Esophagus muscularis mucosa (tissue), 4 donors: Measurements from ENCODE around the gene PBX3. TPM values are rescaled to one million over a fixed set of nuclear protein-coding genes. Genes with fewer than 3 reads are reported as not detected.
"Not testable (repeated sequence)": the region's sequence is repeated elsewhere in the genome, so short reads cannot be mapped to it uniquely, and the experiment has no call there.

Experiments used
- DNase-seq: peaks from one replicate; pipeline ENCODE4 v3.0.0-alpha.2; 2017; ENCODE audit errors: extremely low spot score
- H3K27ac ChIP-seq, 4 donors: fragments of 200-600 bp; sonication (generic); replicated peaks in 1 of 4; 1 replicate in 3 of 4; 2 replicates in 1 of 4; pipeline ENCODE4 v1.5.1; 2016 to 2019; ENCODE audit warnings: mild to moderate bottlenecking in 1 of 4
- H3K27me3 ChIP-seq, 4 donors: fragments of 200-600 bp; sonication (generic); one replicate each; pipeline versions ENCODE4 v1.5.1 to v1.6.0; 2016 to 2019
- H3K36me3 ChIP-seq, 4 donors: fragments of 200-600 bp; sonication (generic); one replicate each; pipeline ENCODE4 v1.5.1; 2016 to 2019
- H3K4me1 ChIP-seq, 4 donors: fragments of 200-600 bp; sonication (generic); one replicate each; pipeline ENCODE4 v1.5.1; 2016 to 2019
- H3K4me3 ChIP-seq, 4 donors: fragments of 200-600 bp; sonication (generic); 1 replicate in 2 of 4; 2 replicates in 2 of 4; pipeline ENCODE4 v1.5.1; 2016 to 2019; ENCODE audit warnings: mild to moderate bottlenecking in 4 of 4, moderate library complexity in 1 of 4
- H3K9me3 ChIP-seq, 4 donors: fragments of 200-600 bp; sonication (generic); 1 replicate in 3 of 4; 2 replicates in 1 of 4; pipeline ENCODE4 v1.5.1; 2016 to 2019
- EP300 ChIP-seq: sonication (generic); formaldehyde crosslinking; IDR thresholded peaks from one replicate; pipeline ENCODE4 v1.6.1; 2017; ENCODE audit warnings: antibody characterized with exemption
- POLR2A ChIP-seq: fragments of 450-650 bp; IDR thresholded peaks from one replicate; pipeline ENCODE4 v1.6.1; 2017; ENCODE audit warnings: antibody characterized with exemption, moderate library complexity, mild to moderate bottlenecking, low read depth
- POLR2AphosphoS5 ChIP-seq, 2 donors: sonication (generic); formaldehyde crosslinking; IDR thresholded peaks; one replicate each; pipeline ENCODE4 v1.6.1; 2017; ENCODE audit warnings: antibody characterized with exemption in 2 of 2
- WGBS: methylation state at CpG from one replicate; pipeline ENCODE4 v1.1.5; 2018; 5-methylcytosine and 5-hydroxymethylcytosine counted together
- intact Hi-C: fragments of 100-400 bp; cut with DNase I; formaldehyde crosslinking; loops from one replicate; pipeline ENCODE4 v1.15.1; 2023
- total RNA-seq, 4 donors: library from RNA; depleted of rRNA; stranded (reverse); fragments of >200 nt; gene quantifications; one replicate each; pipeline versions ENCODE4 v1.1.0 to v1.2.1, GENCODE V29; 2016
- TF ChIP-seq, protein P1 (sequence below), 3 experiments: fragments of 200-600 bp in 2 of 3; fragments of 450-650 bp in 1 of 3; sonication (generic) in 2 of 3; IDR thresholded peaks; one replicate each; pipeline ENCODE4 v1.5.1; 2017 to 2019; ENCODE audit warnings: antibody characterized with exemption in 3 of 3, mild to moderate bottlenecking in 2 of 3, moderate library complexity in 1 of 3

Gene PBX3
- total RNA-seq, 4 donors from 2014 or later, result 50.1 to 82.4 (median 54.3) TPM

DNA sequence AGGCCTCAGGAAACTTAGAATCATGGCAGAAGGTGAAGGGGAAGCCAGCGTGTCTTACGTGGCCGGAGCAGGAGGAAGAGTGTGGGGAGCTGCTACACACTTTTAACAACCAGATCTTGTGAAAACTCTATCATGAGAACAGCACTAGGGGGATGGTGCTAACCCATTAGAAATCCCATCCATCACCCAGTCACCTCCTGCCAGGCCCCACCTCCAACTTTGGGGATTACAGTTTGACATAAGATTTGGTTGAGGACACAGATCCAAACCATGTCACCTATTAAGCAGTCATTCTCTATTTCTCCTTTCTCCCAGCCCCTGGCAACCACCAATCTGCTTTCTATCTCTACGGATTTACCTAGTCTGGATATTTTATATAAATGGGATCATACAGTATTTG is 26.9 kb downstream of the PBX3 start:
- Histone ChIP-seq H3K4me1 (peaks cover 0 to 23% (median 13%) of the 10 kb centered on the region in 4 donors), H3K27me3 (no peaks in the 10 kb centered on the region), H3K27ac (no peak overlapping the region), H3K4me3 (no peak overlapping the region), H3K9me3 (peaks cover 0 to 7% (median 3%) of the 10 kb centered on the region in 4 donors), H3K36me3 (peaks cover 0 to 6% (median 1%) of the 10 kb centered on the region in 4 donors)
- intact Hi-C loops, result no loop called here
- WGBS, result 74% methylated on average over 4 of the region's 4 CpGs
- no peak for TF ChIP-seq EP300
- DNase-seq, result no peak

DNA sequence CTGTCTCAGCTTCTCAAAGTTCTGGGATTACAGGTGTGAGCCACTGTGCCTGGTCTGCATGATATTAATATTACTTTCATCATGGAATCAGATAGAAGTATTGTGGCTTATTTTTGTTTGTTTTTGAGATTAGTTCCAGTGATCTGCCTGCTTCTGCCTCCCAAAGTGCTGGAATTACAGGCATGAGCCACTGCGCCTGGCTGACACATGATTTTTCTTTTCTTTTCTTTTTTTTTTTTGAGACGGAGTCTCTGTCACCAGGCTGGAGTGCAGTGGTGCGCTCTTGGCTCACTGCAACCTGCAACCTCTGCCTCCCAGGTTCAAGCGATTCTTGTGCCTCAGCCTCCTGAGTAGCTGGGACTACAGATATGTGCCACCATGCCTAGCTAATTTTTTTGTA is 29.6 kb downstream of the PBX3 start:
- intact Hi-C loops, DNase-seq, H3K36me3 ChIP-seq, H3K9me3 ChIP-seq, H3K27me3 ChIP-seq, H3K27ac ChIP-seq, H3K4me3 ChIP-seq: not testable (repeated sequence)
- H3K4me1 ChIP-seq, result peaks cover 0 to 10% (median 1%) of the 10 kb centered on the region in 4 donors
- WGBS, result 84% methylated on average over 4 of the region's 4 CpGs

DNA sequence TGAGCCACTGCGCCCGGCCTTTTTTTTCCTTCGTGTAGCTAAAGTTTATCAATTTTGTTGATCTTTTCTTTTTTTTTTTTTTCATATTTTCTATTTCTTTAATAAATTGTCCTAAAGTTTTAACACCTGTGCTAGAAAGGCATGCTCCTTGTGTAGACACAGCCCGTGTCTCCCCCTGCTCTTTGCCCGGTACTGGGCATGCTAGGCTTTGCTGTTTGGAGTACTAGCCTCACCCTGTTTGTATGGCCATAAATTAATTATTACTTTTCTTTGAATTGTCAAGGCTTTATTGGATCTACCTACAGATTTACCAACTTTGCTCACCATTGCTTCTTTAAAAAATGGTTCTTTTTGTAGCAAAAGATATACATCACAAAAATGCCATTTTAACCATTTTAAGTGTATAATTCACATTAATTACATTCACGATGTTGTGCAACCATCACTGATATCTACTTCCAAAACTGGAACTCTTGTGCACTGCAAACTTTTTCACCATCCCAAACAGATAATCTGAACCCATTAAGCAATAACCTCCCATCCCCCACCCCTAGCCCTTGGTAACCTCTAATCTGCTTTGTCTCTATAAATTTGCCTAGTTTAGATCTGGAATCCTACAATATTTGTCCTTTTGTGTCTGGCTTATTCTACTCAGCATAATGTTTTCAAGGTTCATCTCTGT is 31.5 kb downstream of the PBX3 start:
- 98% methylated on average over 5 of the region's 6 CpGs for WGBS
- H3K36me3 ChIP-seq, H3K9me3 ChIP-seq, H3K27me3 ChIP-seq, DNase-seq, H3K27ac ChIP-seq, H3K4me3 ChIP-seq, intact Hi-C loops, H3K4me1 ChIP-seq: not testable (repeated sequence)

DNA sequence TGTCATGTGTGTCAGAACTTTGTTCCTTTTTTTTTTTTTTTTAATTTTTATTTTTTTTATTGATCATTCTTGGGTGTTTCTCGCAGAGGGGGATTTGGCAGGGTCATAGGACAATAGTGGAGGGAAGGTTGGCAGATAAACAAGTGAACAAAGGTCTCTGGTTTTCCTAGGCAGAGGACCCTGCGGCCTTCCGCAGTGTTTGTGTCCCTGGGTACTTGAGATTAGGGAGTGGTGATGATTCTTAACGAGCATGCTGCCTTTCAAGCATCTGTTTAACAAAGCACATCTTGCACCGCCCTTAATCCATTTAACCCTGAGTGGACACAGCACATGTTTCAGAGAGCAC is 32.0 kb downstream of the PBX3 start:
- H3K27ac ChIP-seq, H3K36me3 ChIP-seq, intact Hi-C loops, H3K9me3 ChIP-seq, H3K27me3 ChIP-seq, H3K4me1 ChIP-seq, H3K4me3 ChIP-seq, DNase-seq: not testable (repeated sequence)
- whole genome bisulfite sequencing, result 83% methylated on average over 1 of the region's 5 CpGs

DNA sequence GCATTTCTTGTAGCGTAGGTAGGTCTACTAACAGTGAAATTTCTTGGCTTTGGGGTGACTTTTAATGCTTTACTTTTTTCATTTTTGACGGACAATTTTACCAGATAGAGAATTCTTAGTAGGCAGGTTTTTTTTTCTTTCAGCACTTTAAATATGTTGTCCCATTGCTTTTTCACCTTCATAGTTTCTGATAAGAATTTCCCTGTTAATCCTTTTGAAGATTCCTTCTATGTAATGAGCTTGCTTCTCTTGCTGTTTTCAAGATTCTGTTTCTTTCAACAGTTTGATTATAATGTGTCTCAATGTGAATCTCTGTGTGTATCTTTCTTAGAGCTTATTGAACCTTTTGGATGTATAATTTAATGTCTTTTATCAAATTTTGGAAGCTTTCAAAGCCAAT is 35.5 kb downstream of the PBX3 start:
- Histone ChIP-seq H3K36me3 (peaks cover 0 to 9% (median 1%) of the 10 kb centered on the region in 4 donors), H3K27me3 (no peaks in the 10 kb centered on the region), H3K27ac (no peak overlapping the region), H3K4me1 (peaks cover 14 to 19% (median 16%) of the 10 kb centered on the region in 4 donors), H3K4me3 (no peak overlapping the region), H3K9me3 (no peaks in the 10 kb centered on the region)
- no peak for DNase-seq
- TF ChIP-seq POLR2AphosphoS5 (IDR thresholded peaks at IDR 0.05) (no peak), EP300 (no peak), POLR2A (no peak)
- TF ChIP-seq, protein P1, sequence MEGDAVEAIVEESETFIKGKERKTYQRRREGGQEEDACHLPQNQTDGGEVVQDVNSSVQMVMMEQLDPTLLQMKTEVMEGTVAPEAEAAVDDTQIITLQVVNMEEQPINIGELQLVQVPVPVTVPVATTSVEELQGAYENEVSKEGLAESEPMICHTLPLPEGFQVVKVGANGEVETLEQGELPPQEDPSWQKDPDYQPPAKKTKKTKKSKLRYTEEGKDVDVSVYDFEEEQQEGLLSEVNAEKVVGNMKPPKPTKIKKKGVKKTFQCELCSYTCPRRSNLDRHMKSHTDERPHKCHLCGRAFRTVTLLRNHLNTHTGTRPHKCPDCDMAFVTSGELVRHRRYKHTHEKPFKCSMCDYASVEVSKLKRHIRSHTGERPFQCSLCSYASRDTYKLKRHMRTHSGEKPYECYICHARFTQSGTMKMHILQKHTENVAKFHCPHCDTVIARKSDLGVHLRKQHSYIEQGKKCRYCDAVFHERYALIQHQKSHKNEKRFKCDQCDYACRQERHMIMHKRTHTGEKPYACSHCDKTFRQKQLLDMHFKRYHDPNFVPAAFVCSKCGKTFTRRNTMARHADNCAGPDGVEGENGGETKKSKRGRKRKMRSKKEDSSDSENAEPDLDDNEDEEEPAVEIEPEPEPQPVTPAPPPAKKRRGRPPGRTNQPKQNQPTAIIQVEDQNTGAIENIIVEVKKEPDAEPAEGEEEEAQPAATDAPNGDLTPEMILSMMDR (IDR thresholded peaks at IDR 0.05), result no peak
- intact Hi-C loops, result no loop called here
- 95% methylated on average over 2 of the region's 2 CpGs for WGBS

DNA sequence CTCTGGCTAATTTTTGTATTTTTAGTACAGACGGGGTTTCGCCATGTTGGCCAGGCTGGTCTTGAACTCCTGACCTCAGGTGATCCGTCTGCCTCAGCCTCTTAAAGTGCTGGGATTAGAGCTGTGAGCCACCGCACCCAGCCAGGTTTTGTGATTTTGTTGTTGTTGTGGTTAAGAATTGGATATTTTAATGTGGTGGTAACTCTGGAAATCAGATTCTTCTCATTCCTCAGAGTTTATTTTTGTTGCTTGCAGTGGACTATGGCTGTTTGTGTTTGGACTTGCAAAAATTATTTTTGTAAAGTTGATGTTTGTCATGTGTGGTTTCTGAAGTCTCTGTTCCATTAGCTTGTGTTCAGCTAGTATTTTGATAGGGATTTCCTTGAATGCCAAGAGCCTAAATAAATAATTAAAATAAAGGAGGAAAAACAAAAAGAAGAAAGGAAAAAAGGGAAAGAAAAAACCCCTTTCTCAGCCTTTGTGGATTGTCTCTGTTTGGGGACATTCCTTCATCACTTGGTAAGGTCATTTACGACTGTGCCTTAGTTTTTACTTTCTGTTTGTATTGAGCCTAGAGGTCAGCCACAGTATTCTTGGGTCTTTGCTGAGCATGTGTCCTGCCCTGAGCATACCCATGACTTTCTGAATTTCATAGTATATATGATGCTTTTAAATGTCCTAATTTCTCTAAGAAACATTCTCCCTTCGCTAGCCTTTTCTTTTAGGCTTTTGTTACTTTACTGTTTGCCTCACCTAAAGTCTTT is 37.3 kb downstream of the PBX3 start:
- Histone ChIP-seq H3K4me1 (peaks cover 14 to 19% (median 16%) of the 10 kb centered on the region in 4 donors), H3K27ac (no peak overlapping the region), H3K36me3 (peaks cover 0 to 3% (median 0%) of the 10 kb centered on the region in 4 donors), H3K27me3 (no peaks in the 10 kb centered on the region), H3K9me3 (no peaks in the 10 kb centered on the region), H3K4me3 (no peak overlapping the region)
- intact Hi-C loops, result no loop called here
- DNase-seq, result no peak
- TF ChIP-seq, protein P1 (IDR thresholded peaks at IDR 0.05), result no peak
- no peak for TF ChIP-seq POLR2A
- TF ChIP-seq EP300, result no peak
- TF ChIP-seq POLR2AphosphoS5 (IDR thresholded peaks at IDR 0.05), result no peak
- WGBS, result 92% methylated on average over 6 of the region's 6 CpGs
